ENCODE results near the gene CRACDL. TPM values are rescaled to one million over a fixed set of nuclear protein-coding genes. Genes with fewer than 3 reads are reported as not detected.

Gene CRACDL
- total and polyA plus RNA-seq, 12 donors: 0.33 to 3.4 (median 2.1) TPM

DNA sequence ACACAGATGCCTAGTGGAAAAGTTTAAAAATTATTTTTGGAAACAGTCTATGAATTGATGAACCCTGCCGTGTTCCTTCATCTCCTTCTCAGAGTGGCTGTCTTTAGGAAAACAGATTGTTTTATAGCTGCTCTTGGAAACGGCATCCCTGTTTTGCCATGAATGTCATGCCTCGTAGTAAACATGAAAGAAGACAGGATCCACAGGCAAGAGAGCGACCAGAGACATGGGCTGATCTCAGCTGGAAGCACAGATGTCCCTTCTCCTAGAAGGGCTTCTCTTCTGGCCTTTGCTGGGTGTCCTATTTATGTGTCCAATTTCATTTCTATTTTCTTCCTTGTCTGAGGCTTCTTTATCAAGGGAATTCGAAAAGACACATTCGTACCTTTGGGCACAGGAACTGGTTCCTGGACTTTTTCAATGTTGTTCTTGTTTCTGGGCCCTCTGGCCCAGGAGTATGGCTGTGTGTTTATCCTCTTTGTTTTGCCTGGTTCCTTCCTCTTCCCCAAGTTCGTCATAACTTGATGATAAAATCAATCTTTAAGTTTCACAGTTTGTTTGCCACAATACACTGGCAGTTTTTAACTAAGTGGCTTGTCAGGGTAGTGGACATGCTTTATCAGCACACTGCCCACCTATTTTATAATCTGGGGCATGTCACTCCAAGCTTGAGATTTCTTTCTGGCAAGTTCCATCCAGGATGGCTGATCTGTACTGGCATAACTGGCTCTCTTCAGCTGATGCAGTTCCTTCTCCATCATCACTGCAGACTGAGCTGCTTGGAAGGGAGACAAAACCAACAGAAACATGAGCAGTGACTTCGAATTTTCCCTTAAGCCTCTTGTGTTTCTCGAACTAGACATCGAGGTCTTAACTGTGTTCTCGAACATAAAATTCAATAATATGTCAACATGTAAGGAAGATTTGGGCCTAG lies 141.9 kb downstream of the CRACDL start:
- no peaks in the 10 kb centered on the region for H3K27me3 ChIP-seq
- TF ChIP-seq, protein P1, sequence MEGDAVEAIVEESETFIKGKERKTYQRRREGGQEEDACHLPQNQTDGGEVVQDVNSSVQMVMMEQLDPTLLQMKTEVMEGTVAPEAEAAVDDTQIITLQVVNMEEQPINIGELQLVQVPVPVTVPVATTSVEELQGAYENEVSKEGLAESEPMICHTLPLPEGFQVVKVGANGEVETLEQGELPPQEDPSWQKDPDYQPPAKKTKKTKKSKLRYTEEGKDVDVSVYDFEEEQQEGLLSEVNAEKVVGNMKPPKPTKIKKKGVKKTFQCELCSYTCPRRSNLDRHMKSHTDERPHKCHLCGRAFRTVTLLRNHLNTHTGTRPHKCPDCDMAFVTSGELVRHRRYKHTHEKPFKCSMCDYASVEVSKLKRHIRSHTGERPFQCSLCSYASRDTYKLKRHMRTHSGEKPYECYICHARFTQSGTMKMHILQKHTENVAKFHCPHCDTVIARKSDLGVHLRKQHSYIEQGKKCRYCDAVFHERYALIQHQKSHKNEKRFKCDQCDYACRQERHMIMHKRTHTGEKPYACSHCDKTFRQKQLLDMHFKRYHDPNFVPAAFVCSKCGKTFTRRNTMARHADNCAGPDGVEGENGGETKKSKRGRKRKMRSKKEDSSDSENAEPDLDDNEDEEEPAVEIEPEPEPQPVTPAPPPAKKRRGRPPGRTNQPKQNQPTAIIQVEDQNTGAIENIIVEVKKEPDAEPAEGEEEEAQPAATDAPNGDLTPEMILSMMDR (IDR thresholded peaks at IDR 0.05): no peak
- no peak for TF ChIP-seq POLR2A (IDR thresholded peaks at IDR 0.05)
- H3K36me3 ChIP-seq (replicated peaks in 1 of 2): no peaks in the 10 kb centered on the region
- no peak overlapping the region for H3K27ac ChIP-seq
- intact Hi-C loops (cut with DNase I): no loop called here
- no peaks in the 10 kb centered on the region for H3K9me3 ChIP-seq (replicated peaks in 1 of 3)
- no peak overlapping the region for H3K4me3 ChIP-seq
- peak in 1 of 7 donors; percentile 6 for DNase-seq
- H3K4me1 ChIP-seq (replicated peaks in 1 of 2): no peaks in the 10 kb centered on the region
- WGBS, 4 donors: 63 to 72% (median 68%) methylated on average over 11 of the region's 11 CpGs

DNA sequence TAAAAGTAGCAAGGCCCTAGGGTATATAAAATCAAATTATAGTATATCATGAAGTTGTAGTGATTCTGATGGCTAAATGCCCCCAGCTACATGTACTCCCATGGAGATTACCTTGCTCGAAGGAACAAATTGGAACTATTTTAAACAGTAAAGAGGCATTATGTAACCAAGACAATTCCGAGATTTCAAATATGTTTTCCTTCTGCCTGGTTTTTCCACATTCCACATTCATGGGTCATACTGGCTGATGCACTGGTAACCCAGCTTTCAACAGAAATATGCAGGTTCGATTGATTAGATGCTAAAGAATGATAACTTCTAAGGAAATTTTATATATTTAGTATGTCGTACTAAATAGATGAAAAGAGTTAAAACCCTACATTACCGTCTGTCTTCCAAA lies 142.8 kb downstream of the CRACDL start:
- 65 to 85% (median 78%) methylated on average over 5 of the region's 5 CpGs for WGBS, 4 donors
- no peak for TF ChIP-seq POLR2A (IDR thresholded peaks at IDR 0.05)
- TF ChIP-seq, protein P1 (IDR thresholded peaks at IDR 0.05): no peak
- intact Hi-C loops (cut with DNase I): no loop called here

DNA sequence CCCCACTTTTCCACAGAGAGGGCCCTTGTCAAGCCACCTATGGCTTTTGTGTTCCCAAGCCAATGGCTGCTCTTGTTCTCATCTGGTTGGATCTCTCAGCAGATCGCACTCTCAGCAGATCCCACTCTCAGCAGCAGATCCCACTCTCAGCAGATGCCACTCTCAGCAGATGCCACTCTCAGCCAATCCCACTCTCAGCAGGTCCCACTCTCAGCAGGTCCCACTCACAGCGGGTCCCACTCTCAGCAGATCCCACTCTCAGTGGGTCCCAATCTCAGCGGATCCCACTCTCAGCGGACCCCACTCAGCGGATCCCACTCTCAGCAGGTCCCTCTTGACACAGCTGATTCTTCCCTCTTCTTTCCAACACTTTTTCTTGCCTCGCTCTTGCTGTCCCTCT lies 145.8 kb downstream of the CRACDL start:
- peak in 1 of 7 donors; percentile 21 for DNase-seq
- no peak overlapping the region for H3K27ac ChIP-seq
- no peaks in the 10 kb centered on the region for H3K27me3 ChIP-seq
- no peaks in the 10 kb centered on the region for H3K4me1 ChIP-seq (replicated peaks in 1 of 2)
- WGBS, 4 donors: 88 to 93% (median 91%) methylated on average over 6 of the region's 6 CpGs
- H3K4me3 ChIP-seq: no peak overlapping the region
- TF ChIP-seq, protein P1 (IDR thresholded peaks at IDR 0.05): no peak
- no peak for TF ChIP-seq POLR2A (IDR thresholded peaks at IDR 0.05)
- H3K9me3 ChIP-seq (replicated peaks in 1 of 3): no peaks in the 10 kb centered on the region
- intact Hi-C loops (cut with DNase I): no loop called here
- no peaks in the 10 kb centered on the region for H3K36me3 ChIP-seq (replicated peaks in 1 of 2)

More for the DNA sequence above, 142.8 kb downstream of the CRACDL start:
- H3K27me3 ChIP-seq: no peaks in the 10 kb centered on the region
- no peak overlapping the region for H3K4me3 ChIP-seq
- no peak for DNase-seq
- H3K9me3 ChIP-seq (replicated peaks in 1 of 3): no peaks in the 10 kb centered on the region
- no peaks in the 10 kb centered on the region for H3K4me1 ChIP-seq (replicated peaks in 1 of 2)
- no peaks in the 10 kb centered on the region for H3K36me3 ChIP-seq (replicated peaks in 1 of 2)
- no peak overlapping the region for H3K27ac ChIP-seq

DNA sequence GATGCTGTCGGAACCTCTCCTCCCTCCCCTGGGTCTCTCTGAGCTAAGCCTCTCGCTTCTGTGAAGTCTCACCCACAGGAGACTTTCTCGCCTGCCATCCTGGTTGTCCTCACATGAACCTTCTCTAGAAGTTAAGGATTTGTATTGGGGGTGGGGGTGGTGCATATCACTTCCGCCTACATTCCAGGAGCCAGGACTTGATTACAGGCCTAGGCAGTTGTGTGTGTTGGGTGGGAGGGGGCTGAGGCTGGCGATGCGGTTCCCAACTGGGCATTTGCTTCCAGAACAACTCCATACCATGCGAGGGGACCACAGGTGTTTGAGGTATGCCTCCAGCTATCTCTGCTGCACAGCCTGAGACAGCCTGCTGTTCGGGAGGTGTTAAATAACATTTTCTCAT lies 148.3 kb downstream of the CRACDL start:
- Histone ChIP-seq H3K9me3 (replicated peaks in 1 of 3) (no peaks in the 10 kb centered on the region), H3K36me3 (replicated peaks in 1 of 2) (no peaks in the 10 kb centered on the region), H3K4me1 (replicated peaks in 1 of 2) (no peaks in the 10 kb centered on the region), H3K4me3 (no peak overlapping the region), H3K27me3 (no peaks in the 10 kb centered on the region), H3K27ac (no peak overlapping the region)
- TF ChIP-seq, protein P1 (IDR thresholded peaks at IDR 0.05): no peak
- no peak for TF ChIP-seq POLR2A (IDR thresholded peaks at IDR 0.05)
- WGBS, 4 donors: 84 to 90% (median 87%) methylated on average over 8 of the region's 8 CpGs
- intact Hi-C loops (cut with DNase I): no loop called here
- DNase-seq: no peak

Measured in adrenal gland (tissue), 12 donors.